ENCODE measurements around the gene DLK1.

The DLK1 gene

DNA sequence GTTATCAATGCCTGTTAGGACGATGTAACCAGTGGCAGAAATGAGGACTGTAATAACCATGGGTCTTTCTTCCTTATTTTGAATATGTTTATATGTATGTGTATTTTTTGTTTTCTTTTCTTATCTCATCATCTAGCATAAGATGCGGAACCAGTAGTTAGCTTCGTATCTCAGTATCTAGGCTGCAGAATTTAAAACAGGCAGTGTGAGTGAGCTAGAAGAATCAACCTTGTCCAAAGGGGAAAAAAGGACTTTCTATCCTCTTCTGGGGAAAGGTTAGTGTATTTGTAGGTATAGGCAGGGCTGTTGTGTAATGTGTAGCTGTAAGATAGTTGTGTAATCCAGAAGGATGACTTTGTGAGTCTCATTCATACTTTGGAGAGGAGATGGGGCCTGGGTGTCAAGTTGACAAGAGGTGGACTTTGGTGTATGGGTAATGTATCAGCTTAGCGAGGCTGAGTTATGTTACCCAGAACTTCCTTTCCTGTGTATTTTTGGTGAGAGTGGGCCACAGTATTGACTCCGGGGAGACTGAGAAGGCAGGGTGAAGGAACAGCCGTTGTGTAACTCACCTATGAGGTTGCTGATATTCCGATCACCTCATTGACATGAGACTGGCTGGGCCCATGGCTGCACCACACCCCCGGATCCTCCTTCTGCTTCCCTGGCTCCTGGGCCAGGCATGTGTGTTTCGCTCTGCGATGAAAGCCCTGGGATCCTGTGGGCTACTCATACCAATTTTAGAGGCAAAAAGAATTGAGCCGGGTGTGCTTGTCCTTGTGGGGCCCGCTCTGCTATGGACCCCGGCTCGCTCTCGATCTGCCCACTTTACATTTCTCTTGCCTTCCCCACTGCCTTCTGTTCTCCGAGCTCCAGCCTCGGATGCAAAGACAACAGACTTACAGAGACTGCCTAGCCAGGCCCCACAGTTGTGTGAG lies 24.3 kb downstream of the DLK1 start:
- no peak overlapping the region for H3K4me3 ChIP-seq (ENCODE audit: low read depth, low read length)

DNA sequence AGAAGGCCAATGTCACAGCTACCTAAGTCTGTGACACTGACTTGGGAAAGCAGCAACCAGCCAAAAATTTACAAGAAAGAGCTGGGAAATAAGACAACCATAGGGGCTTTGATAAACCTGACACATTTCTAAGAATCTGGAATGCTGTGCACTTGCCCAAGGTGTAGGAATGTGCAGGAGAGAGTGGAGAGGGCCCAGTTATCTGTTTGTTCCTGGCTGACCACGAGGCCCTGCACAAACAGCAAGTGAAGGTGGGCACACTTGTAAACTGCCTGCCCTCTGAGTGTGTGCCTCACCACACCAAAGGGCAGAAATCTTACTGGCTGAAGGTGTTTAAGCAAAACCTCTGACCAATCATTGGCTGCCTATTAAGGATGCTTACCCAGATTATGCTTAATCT lies 27.3 kb downstream of the DLK1 start:
- H3K4me3 ChIP-seq (ENCODE audit: low read depth, low read length): no peak overlapping the region

GRCh38 chr14:100755649-100756048 lies 29.0 kb downstream of the DLK1 start:
- H3K4me3 ChIP-seq (ENCODE audit: low read depth, low read length): no peak overlapping the region

- H3K4me3 ChIP-seq (ENCODE audit: low read depth, low read length): no peak overlapping the region
Observed at GRCh38 chr14:100761481-100761880, 34.8 kb downstream of the DLK1 start.

- H3K4me3 ChIP-seq (ENCODE audit: low read depth, low read length): no peak overlapping the region
Observed at GRCh38 chr14:100762089-100762515, 35.4 kb downstream of the DLK1 start.

DNA sequence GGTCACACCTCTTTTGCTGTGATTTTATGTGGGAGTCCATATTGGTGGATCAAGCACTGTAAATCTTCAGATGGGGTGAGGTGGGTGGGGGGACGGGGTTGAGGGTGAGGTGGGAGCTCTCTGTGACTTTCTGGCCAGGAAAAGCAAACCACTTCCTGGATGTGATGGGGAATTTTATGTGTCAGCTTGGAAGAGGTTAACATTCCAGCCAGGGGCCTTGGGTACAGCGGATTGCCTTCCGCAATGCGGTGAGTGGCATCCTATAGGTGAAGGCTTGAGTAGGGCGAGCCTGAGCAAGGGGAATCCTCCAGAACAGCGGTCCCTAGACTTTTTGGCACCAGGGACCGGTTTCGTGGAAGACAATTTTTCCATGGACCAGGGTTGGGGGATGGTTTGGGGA lies 36.2 kb downstream of the DLK1 start:
- no peak overlapping the region for H3K4me3 ChIP-seq (ENCODE audit: low read depth, low read length)

DNA sequence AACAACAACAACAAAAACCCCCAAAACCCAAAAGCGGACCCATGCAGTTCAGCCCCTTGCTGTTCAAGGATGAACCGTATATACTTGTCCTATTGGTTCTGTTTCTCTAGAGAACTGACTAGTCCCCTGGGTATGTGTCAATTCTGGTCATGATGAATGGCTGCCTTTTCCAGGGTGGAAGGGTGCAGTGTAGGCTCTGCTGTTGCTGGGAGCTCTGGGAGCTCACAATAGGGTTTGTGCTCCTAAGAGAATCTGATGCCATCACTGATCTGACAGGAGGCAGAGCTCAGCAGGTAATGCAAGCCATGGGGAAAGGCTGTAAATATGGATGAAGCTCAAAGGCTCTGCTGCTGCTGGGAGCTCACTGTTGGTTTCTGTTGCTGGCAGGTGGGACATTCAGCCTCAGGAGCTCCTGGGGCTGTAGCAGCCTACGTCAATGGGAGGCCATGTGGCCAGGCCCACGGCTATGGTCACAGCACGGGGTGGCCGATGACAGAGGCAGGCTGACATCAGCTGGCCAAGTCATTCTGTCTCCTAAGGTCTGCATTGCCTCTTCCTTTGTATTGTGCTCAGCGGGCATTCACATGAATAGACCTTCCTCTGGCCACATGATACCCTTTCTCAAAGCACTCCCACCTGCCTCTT lies 37.9 kb downstream of the DLK1 start:
- H3K4me3 ChIP-seq (ENCODE audit: low read depth, low read length): no peak overlapping the region

DNA sequence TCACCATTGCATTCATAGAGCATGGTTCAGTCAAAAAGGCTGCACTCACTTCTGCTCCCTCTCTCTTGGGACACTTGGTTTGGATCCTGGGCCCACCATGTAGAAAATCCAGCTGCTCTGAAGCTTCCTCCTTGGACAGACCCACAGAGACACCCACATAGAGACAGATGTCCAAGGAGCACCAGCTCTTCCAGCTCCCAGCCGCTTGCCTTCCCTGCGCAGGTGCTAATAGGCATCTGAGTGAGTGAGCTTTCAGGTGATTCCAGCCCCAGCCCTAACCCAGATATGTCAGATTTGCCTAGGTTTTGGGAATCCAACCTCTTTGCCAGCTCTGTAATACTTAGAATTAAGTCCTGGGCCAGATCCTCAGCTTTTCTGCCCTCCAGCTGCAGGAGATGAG lies 38.6 kb downstream of the DLK1 start:
- no peak overlapping the region for H3K4me3 ChIP-seq (ENCODE audit: low read depth, low read length)

GRCh38 chr14:100765991-100766390 lies 39.3 kb downstream of the DLK1 start:
- no peak overlapping the region for H3K4me3 ChIP-seq (ENCODE audit: low read depth, low read length)

DNA sequence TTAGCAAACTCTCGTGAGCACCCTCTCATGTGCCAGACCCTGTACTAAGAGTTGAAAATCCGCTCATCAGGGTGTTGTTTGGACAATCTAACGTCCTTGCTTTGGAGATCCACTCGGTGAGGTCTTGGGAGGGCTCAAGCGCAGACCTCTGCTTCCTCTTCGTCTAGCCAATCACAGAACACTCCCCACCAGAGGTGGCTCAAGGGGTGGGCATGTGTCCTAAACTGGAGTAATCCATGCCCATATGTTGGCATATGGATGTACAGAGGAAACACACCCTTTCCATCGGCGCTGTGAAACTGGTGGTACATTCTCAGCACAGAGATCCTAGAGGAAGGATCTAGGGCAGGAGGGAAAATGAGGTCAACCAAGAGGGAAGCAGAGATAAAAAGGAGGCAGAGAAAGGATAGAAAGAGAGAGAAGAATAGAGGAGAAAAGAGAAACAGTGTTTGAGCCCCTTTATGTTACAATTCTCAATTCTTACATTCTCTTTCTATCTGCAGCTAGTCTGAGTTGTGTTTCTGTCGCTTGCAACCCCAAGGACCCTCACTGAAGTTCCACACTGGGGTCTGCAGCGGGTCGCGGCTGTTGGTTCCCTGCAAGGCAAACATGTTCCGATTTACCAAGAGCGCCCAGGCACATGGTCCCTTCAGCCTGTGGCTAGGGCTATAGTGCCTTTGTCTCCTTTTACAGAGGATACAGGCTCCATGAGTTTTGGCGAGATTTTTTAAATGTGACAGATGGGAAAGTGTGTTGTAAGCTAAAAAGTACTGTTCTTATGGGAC lies 40.5 kb downstream of the DLK1 start:
- H3K4me3 ChIP-seq (ENCODE audit: low read depth, low read length): no peak overlapping the region

GRCh38 chr14:100767788-100768536 lies 41.3 kb downstream of the DLK1 start:
- H3K4me3 ChIP-seq (ENCODE audit: low read depth, low read length): no peak overlapping the region

GRCh38 chr14:100769035-100769939 lies 42.6 kb downstream of the DLK1 start:
- no peak overlapping the region for H3K4me3 ChIP-seq (ENCODE audit: low read depth, low read length)

- no peak overlapping the region for H3K4me3 ChIP-seq (ENCODE audit: low read depth, low read length)
Observed at GRCh38 chr14:100770046-100770445, 43.4 kb downstream of the DLK1 start.

DNA sequence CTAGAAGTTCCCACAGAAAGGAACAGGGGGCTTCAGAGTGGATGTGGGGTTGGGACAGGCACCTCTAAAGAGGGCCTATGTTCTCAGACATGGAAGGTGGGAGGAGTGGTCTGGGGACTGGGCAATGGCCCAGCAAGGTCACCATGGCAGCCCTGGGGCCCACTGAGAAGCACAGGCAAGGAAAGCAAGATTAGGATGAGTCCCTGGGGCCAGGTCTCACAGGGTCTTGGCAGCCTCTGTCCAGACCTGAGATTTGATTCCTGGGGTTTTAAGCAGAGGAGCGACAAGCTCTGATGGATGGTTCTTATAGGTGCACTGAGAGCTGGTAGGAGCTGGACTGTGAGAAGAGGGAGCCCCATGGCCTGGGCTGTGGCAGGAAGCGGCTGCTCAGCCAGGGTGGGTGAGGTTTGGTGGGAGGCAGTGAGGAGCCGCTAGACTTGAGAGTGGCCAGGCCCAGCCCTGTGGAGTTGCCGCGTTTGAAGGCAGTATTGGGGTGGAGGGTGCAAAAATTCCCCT lies 44.0 kb downstream of the DLK1 start:
- H3K4me3 ChIP-seq (ENCODE audit: low read depth, low read length): no peak overlapping the region

DNA sequence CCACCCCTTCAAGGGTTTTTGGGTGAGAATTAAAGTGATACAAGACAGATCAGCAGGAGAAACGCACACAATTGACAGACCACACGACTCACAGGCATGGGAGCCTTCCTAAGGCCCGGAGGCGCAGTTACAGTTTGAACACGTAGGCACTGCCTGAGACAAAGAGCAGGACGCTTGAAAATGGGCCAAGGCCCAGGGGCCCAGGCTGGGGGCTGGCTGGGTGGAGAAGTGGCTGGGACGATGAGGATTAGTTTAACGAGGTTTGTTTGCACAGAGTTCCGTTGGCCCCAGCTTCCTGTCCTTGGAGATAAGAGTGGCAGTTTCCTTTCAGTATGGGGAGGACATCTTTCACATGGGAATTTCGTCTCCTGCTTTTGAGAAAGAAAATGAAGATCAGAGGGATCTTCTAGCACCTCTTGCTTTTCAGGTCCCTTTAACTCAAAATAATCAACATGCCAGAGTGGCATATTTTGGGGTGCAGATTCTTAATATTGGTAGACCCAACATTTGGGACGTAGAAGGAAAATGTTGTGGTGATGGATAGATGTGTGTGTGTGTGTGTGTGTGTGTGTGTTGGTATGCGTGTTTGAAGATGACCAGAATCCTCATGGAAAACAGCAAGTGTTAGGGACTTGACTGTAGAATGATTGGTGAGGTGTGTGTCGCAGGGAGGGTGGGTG lies 44.6 kb downstream of the DLK1 start:
- no peak overlapping the region for H3K4me3 ChIP-seq (ENCODE audit: low read depth, low read length)

DNA sequence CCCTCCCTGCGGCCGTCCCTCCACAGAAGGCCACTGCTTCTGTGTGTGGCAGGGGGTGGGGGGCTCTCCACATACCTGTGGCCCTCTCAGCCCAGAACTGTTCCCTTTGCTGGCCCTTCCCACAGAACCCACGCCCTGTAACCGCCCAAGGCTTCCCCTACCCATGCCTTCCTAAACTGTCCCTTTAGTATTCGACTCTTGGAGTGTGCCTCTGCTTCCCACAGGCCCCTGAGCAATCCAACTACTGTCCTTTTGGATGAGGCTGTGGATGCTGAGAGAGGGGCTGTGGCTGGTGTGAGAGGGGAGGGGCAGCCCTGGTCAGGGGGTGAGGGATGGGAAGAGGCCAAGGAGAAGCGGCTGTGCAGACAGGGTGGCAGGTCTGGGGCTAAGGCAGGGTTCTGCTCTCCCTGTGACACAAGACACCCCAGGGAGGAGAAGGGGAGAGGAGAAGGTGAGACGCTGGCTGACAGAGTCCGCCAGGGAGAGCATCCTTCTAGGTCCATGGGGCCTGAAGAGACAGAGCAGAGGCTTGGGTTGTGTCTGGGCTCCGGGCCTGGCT lies 46.0 kb downstream of the DLK1 start:
- H3K4me3 ChIP-seq (ENCODE audit: low read depth, low read length): no peak overlapping the region

GRCh38 chr14:100773331-100774163 lies 46.9 kb downstream of the DLK1 start:
- no peak overlapping the region for H3K4me3 ChIP-seq (ENCODE audit: low read depth, low read length)

DNA sequence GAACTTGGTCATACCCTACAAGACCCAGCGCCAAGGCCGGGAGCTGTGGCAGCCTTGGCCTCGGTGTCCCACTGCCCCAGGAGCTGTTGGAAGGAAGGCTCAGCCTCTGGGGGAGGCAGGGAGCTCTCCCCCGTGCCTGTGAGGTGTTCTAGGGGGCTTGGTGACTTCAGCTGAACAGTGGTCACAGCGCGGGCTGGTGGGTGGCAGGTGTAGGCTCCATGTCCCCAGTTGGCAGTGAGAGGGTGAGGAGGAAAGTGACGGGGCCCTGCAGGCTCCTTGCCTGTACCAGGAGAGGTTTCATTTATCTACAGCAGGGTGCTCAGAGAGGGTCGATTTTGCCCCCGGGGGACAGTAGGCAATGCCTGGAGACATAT lies 47.5 kb downstream of the DLK1 start:
- H3K4me3 ChIP-seq (ENCODE audit: low read depth, low read length): no peak overlapping the region
